Vagina (tissue), 2 donors: ENCODE data around the gene GNG7. TPM values are rescaled to one million over a fixed set of nuclear protein-coding genes. Genes with fewer than 3 reads are reported as not detected.
"Not testable (repeated sequence)": the region's sequence is repeated elsewhere in the genome, so short reads cannot be mapped to it uniquely, and the experiment has no call there.

Experiments
- DNase-seq, 2 donors: peaks; one replicate each; pipeline ENCODE4 v3.0.0-alpha.2; 2017; ENCODE audit errors: extremely low spot score in 2 of 2
- H3K27ac ChIP-seq: fragments of 200-600 bp; sonication (generic); one replicate; pipeline ENCODE4 v1.5.1; 2019
- H3K27me3 ChIP-seq: fragments of 200-600 bp; sonication (generic); one replicate; pipeline ENCODE4 v1.5.1; 2019
- H3K36me3 ChIP-seq, 2 donors: fragments of 200-600 bp; sonication (generic); one replicate each; pipeline ENCODE4 v1.5.1; 2017 to 2019
- H3K4me1 ChIP-seq: fragments of 200-600 bp; sonication (generic); one replicate; pipeline ENCODE4 v1.5.1; 2019
- H3K4me3 ChIP-seq, 2 donors: fragments of 200-600 bp; sonication (generic); 1 replicate in 1 of 2; 2 replicates in 1 of 2; pipeline ENCODE4 v1.5.1; 2016 to 2019
- H3K9me3 ChIP-seq: fragments of 200-600 bp; sonication (generic); one replicate; pipeline ENCODE4 v1.5.1; 2019
- CTCF ChIP-seq, 3 experiments: fragments of 450-650 bp in 2 of 3; fragments of 200-600 bp in 1 of 3; sonication (generic) in 1 of 3; IDR thresholded peaks; one replicate each; pipeline ENCODE4 v1.5.1; 2017 to 2019; ENCODE audit warnings: antibody characterized with exemption in 3 of 3, mild to moderate bottlenecking in 2 of 3, moderate library complexity in 2 of 3
- POLR2A ChIP-seq, 2 donors: fragments of 450-650 bp; IDR thresholded peaks; one replicate each; pipeline ENCODE4 v1.6.1; 2017; ENCODE audit warnings: antibody characterized with exemption in 2 of 2, mild to moderate bottlenecking in 2 of 2, moderate library complexity in 2 of 2
- POLR2AphosphoS5 ChIP-seq, 2 donors: sonication (generic); formaldehyde crosslinking; IDR thresholded peaks; one replicate each; pipeline ENCODE4 v1.9.0; 2017; ENCODE audit warnings: antibody characterized with exemption in 2 of 2, mild to moderate bottlenecking in 2 of 2, low read depth in 1 of 2; ENCODE audit not compliant: insufficient read depth in 1 of 2
- intact Hi-C: fragments of 100-400 bp; cut with DNase I; formaldehyde crosslinking; loops from one replicate; pipeline ENCODE4 v1.15.1; 2023
- total RNA-seq: library from RNA; depleted of rRNA; stranded (reverse); fragments of >200 nt; gene quantifications from one replicate; pipeline ENCODE4 v1.2.3, GENCODE V29; 2016

The GNG7 gene
- total RNA-seq, 1 donor from 2014 or later: 2.0 TPM

- Histone ChIP-seq H3K27ac (no peak overlapping the region), H3K4me3 (no peak overlapping the region), H3K27me3 (no peaks in the 10 kb centered on the region), H3K36me3 (no peaks in the 10 kb centered on the region), H3K4me1 (no peaks in the 10 kb centered on the region), H3K9me3 (no peaks in the 10 kb centered on the region)
- no peak for TF ChIP-seq POLR2A (IDR thresholded peaks at IDR 0.05)
- no peak for TF ChIP-seq POLR2AphosphoS5 (IDR thresholded peaks at IDR 0.05; ENCODE audit: insufficient read depth in 1 of 2, low read depth in 1 of 2)
- TF ChIP-seq CTCF (IDR thresholded peaks at IDR 0.05): no peak
- intact Hi-C loops: no loop called here
- no peak for DNase-seq
Observed at GRCh38 chr19:2561221-2561620, 141.3 kb downstream of the GNG7 start.

GRCh38 chr19:2560369-2560768 lies 142.1 kb downstream of the GNG7 start:
- H3K27ac ChIP-seq: no peak overlapping the region
- H3K27me3 ChIP-seq: no peaks in the 10 kb centered on the region
- H3K4me1 ChIP-seq: no peaks in the 10 kb centered on the region
- no peak for TF ChIP-seq POLR2A (IDR thresholded peaks at IDR 0.05)
- TF ChIP-seq POLR2AphosphoS5 (IDR thresholded peaks at IDR 0.05; ENCODE audit: insufficient read depth in 1 of 2, low read depth in 1 of 2): no peak
- no peak for TF ChIP-seq CTCF (IDR thresholded peaks at IDR 0.05)
- H3K36me3 ChIP-seq: no peaks in the 10 kb centered on the region
- DNase-seq: no peak
- H3K9me3 ChIP-seq: no peaks in the 10 kb centered on the region
- no peak overlapping the region for H3K4me3 ChIP-seq
- intact Hi-C loops: no loop called here

- H3K4me1 ChIP-seq: peaks cover 9% of the 10 kb centered on the region
- no peaks in the 10 kb centered on the region for H3K36me3 ChIP-seq
- TF ChIP-seq POLR2A (IDR thresholded peaks at IDR 0.05): no peak
- TF ChIP-seq POLR2AphosphoS5 (IDR thresholded peaks at IDR 0.05; ENCODE audit: insufficient read depth in 1 of 2, low read depth in 1 of 2): no peak
- TF ChIP-seq CTCF (IDR thresholded peaks at IDR 0.05): no peak
- intact Hi-C loops: no loop called here
- no peak overlapping the region for H3K27ac ChIP-seq
- no peak for DNase-seq
- H3K9me3 ChIP-seq: no peaks in the 10 kb centered on the region
- H3K27me3 ChIP-seq: no peaks in the 10 kb centered on the region
- H3K4me3 ChIP-seq: no peak overlapping the region
Observed at GRCh38 chr19:2558543-2558942, 144.0 kb downstream of the GNG7 start.

- H3K4me3 ChIP-seq, H3K27me3 ChIP-seq, intact Hi-C loops, DNase-seq, H3K9me3 ChIP-seq, H3K27ac ChIP-seq, H3K36me3 ChIP-seq, H3K4me1 ChIP-seq: not testable (repeated sequence)
Observed at GRCh38 chr19:2558131-2558530, 144.4 kb downstream of the GNG7 start.

GRCh38 chr19:2557093-2557440 lies 145.4 kb downstream of the GNG7 start:
- H3K27ac ChIP-seq: no peak overlapping the region
- H3K9me3 ChIP-seq: no peaks in the 10 kb centered on the region
- H3K4me3 ChIP-seq: no peak overlapping the region
- no peak for DNase-seq
- peaks cover 18% of the 10 kb centered on the region for H3K4me1 ChIP-seq
- TF ChIP-seq CTCF (IDR thresholded peaks at IDR 0.05): no peak
- no peak for TF ChIP-seq POLR2AphosphoS5 (IDR thresholded peaks at IDR 0.05; ENCODE audit: insufficient read depth in 1 of 2, low read depth in 1 of 2)
- no peak for TF ChIP-seq POLR2A (IDR thresholded peaks at IDR 0.05)
- no peaks in the 10 kb centered on the region for H3K36me3 ChIP-seq
- H3K27me3 ChIP-seq: no peaks in the 10 kb centered on the region
- intact Hi-C loops: no loop called here
